Activated T-helper 2 cell treated with anti-CD3 and anti-CD28 coated beads, Interferon-gamma antibody, Interleukin-2, Interleukin-4, amounts not matched to agents 10 μg/mL and 5 μg/mL and 100 μg/mL, durations not matched to agents 14 hours and 24 hours and 36 hours (primary cell): ENCODE results near the gene CDH6. TPM values are rescaled to one million over a fixed set of nuclear protein-coding genes. Genes with fewer than 3 reads are reported as not detected.

ENCODE experiments used
- DNase-seq: peaks from one replicate; pipeline ENCODE4 v3.0.0; 2021; ENCODE audit warnings: low spot score
- H3K27ac Mint-ChIP-seq: one replicate; pipeline ENCODE4 v1.8.0; 2021; ENCODE audit warnings: mixed read lengths
- H3K27me3 Mint-ChIP-seq: one replicate; pipeline ENCODE4 v1.8.0; 2021; ENCODE audit warnings: low read depth, mixed read lengths
- H3K36me3 Mint-ChIP-seq: one replicate; pipeline ENCODE4 v1.8.0; 2021; ENCODE audit warnings: low read depth, mixed read lengths
- H3K4me1 Mint-ChIP-seq: one replicate; pipeline ENCODE4 v1.8.0; 2021; ENCODE audit warnings: low read depth, mixed read lengths
- H3K4me3 Mint-ChIP-seq: one replicate; pipeline ENCODE4 v1.8.0; 2021; ENCODE audit warnings: low read depth, mild to moderate bottlenecking, moderate library complexity, mixed read lengths
- H3K9me3 Mint-ChIP-seq: one replicate; pipeline ENCODE4 v1.8.0; 2021; ENCODE audit warnings: mixed read lengths
- intact Hi-C: fragments of 100-400 bp; cut with micrococcal nuclease; formaldehyde crosslinking; loops from one replicate; pipeline ENCODE4 v1.15.1; 2023
- total RNA-seq: library from RNA; stranded (reverse); gene quantifications from 2 replicates; pipeline ENCODE4 v1.2.3, GENCODE V29; 2022

Gene CDH6
- total RNA-seq, 1 donor from 2014 or later = not detected

DNA sequence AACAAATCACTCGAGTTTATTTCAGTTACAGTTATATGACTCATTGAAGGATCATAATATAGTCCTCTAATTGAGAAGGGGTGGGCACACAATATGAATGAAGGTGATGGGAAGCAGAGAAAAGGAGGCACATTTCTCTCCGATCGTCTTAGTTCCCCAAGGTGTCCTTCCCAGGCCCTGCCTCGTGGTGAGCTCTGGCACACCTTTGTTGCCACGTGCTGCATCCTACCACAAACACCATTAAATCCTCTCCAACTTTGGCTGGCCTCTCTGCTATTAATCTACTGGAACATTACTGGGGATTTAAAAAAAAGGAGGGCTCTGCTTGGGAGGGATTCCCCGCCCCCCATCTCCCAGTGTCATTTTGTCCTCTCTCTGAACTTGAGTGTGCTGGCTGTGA is 42.9 kb downstream of the CDH6 start:
- H3K27me3 Mint-ChIP-seq = no peaks in the 10 kb centered on the region
- H3K4me3 Mint-ChIP-seq = no peak overlapping the region
- no peaks in the 10 kb centered on the region for H3K36me3 Mint-ChIP-seq
- no peaks in the 10 kb centered on the region for H3K4me1 Mint-ChIP-seq
- intact Hi-C loops = no loop called here
- H3K27ac Mint-ChIP-seq = no peak overlapping the region
- no peak for DNase-seq
- H3K9me3 Mint-ChIP-seq = no peaks in the 10 kb centered on the region

DNA sequence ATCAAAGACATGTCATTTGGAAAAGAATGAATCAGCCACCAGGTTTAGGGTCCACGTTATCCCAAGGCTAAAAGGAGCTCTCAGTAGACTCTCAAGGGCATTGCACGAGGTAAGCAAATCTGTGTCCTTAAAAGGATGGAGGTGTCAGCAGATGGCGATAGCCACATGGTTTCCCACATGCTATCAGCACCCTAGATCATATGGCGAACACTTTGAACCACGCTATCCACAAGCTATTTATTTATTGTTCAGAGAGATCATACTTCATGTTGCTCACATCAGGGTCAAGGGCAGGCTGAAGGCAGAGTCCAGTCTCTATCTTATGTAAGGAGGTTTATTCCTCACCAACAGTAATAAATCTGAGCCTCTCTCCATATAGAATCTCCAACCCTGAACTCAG is 43.7 kb downstream of the CDH6 start:
- no peak overlapping the region for H3K27ac Mint-ChIP-seq
- no peaks in the 10 kb centered on the region for H3K9me3 Mint-ChIP-seq
- H3K4me3 Mint-ChIP-seq = no peak overlapping the region
- no peaks in the 10 kb centered on the region for H3K36me3 Mint-ChIP-seq
- intact Hi-C loops = no loop called here
- H3K27me3 Mint-ChIP-seq = no peaks in the 10 kb centered on the region
- no peak for DNase-seq
- H3K4me1 Mint-ChIP-seq = no peaks in the 10 kb centered on the region

DNA sequence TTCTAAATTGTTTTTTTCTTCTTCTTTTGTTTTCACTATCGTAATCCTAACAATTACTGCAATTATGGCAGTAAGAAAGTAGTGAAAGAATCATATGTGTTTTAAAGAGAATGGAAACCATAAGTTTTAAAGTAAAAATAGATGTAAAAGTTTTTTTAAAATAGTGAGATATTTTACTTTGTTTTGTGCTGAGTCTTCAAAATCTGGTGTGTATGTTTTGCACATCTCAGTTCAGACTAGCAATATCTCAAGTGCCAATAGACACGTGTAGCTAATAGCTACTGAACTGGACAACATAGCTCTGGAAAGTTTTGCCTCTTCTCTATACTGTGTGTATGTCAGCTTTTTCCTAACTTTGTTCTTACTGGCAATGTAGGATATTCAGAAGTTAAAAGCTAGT is 45.0 kb downstream of the CDH6 start:
- DNase-seq = no peak
- intact Hi-C loops = no loop called here
- no peak overlapping the region for H3K4me3 Mint-ChIP-seq
- no peaks in the 10 kb centered on the region for H3K9me3 Mint-ChIP-seq
- no peak overlapping the region for H3K27ac Mint-ChIP-seq
- H3K36me3 Mint-ChIP-seq = no peaks in the 10 kb centered on the region
- no peaks in the 10 kb centered on the region for H3K27me3 Mint-ChIP-seq
- H3K4me1 Mint-ChIP-seq = no peaks in the 10 kb centered on the region

DNA sequence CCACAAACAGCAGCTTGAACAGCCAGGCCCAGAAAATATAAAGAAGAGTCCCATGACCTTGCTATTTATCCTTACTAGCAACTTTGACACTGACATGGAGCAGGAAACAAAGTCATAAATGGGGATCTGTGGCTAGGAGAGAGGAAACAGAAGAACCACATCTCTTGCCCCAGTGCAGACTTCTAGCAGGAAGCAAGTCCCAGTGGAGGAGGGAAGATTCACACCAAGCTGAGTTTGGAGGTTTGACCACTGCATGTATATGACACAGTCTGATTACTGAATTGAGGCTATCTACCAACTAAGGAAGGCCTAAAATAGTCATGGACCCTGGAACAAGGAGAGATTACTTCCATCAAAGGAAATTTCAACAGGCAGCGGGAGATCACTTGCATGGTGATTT is 51.4 kb downstream of the CDH6 start:
- Mint-ChIP-seq H3K36me3 (no peaks in the 10 kb centered on the region), H3K9me3 (no peaks in the 10 kb centered on the region), H3K4me1 (no peaks in the 10 kb centered on the region), H3K4me3 (no peak overlapping the region), H3K27me3 (no peaks in the 10 kb centered on the region), H3K27ac (no peak overlapping the region)
- intact Hi-C loops = no loop called here
- DNase-seq = no peak

DNA sequence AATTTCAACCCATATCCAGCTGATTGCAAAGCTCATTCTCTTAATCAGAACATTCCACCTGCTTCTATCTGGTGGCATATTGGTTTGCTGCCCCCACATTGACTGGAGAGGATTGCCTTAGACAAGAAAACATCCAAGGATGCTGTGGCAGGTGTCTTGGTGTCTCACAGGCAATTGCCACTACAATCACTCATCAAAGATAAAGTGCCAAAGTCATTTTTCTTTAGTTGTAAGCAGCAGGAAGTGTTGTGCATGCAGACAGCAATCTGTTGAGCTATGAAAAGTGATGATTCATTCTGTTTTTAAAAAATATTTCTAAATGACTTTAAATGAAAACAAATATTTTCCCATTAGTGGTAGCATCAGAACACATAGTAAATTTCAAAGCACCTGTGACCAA is 53.9 kb downstream of the CDH6 start:
- H3K4me3 Mint-ChIP-seq = no peak overlapping the region
- no peaks in the 10 kb centered on the region for H3K9me3 Mint-ChIP-seq
- H3K27me3 Mint-ChIP-seq = no peaks in the 10 kb centered on the region
- intact Hi-C loops = no loop called here
- H3K36me3 Mint-ChIP-seq = no peaks in the 10 kb centered on the region
- H3K4me1 Mint-ChIP-seq = no peaks in the 10 kb centered on the region
- no peak overlapping the region for H3K27ac Mint-ChIP-seq
- DNase-seq = no peak

DNA sequence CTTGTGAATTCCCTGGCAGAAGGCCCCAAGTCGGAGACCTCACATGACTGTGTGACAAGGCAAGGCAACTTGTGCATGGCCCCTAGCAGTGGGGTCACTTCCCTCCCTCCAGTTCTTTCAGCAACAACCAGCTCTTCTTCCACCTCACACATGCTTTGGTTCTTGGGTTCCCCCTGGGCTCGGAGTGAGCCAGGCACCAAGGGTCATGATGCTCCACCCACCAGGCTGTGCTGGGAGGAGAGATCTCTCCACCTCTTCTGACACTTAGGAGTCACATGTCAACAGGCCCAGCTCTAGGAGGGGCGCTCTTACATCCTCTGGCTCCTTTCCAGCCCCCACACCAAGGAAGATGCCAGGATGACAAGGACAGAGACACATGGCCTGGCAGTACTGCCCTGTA is 56.7 kb downstream of the CDH6 start:
- Mint-ChIP-seq H3K27ac (no peak overlapping the region), H3K9me3 (no peaks in the 10 kb centered on the region), H3K27me3 (no peaks in the 10 kb centered on the region), H3K4me3 (no peak overlapping the region), H3K4me1 (no peaks in the 10 kb centered on the region), H3K36me3 (no peaks in the 10 kb centered on the region)
- no peak for DNase-seq
- intact Hi-C loops = no loop called here

DNA sequence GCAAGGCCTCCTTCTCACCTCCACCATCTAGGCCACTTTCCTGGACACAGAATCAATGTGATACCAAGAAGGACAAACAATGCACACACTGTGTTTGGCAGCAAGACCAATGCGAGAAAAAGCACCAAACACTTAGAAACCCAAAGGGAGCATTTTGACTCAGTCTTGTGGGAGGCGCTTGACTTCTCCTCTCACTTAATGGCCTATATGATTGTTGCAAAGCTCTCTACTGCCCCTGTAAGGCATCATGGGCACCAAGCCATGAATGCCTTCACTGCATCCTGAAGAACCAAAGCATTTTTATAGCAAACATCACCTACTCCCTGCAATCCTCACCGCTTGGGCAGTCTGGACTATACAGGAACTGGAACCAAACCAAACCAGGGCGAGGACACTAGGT is 57.5 kb downstream of the CDH6 start:
- Mint-ChIP-seq H3K27me3 (no peaks in the 10 kb centered on the region), H3K9me3 (no peaks in the 10 kb centered on the region), H3K4me3 (no peak overlapping the region), H3K27ac (no peak overlapping the region), H3K36me3 (no peaks in the 10 kb centered on the region), H3K4me1 (no peaks in the 10 kb centered on the region)
- DNase-seq = no peak
- intact Hi-C loops = no loop called here

DNA sequence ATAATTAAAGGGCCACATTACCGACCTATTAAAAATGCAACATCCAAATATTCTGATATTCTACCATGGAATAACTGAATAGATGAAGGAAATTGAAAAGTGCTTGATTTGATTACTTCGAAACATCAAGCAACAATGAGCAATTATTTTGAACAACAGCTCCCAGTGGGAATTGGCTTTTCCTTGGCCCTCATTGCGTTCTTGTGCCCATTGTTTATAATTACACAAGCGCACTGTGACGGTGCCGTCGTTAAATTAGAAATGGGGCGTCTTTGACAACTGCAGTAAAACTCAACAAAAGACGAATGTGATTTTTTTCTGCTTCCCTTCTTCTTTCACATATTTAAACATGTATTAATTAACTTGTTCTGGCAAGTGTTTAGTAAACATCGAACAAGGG is 61.6 kb downstream of the CDH6 start:
- intact Hi-C loops = no loop called here
- Mint-ChIP-seq H3K27me3 (no peaks in the 10 kb centered on the region), H3K36me3 (no peaks in the 10 kb centered on the region), H3K4me1 (no peaks in the 10 kb centered on the region), H3K27ac (no peak overlapping the region), H3K9me3 (no peaks in the 10 kb centered on the region), H3K4me3 (no peak overlapping the region)
- no peak for DNase-seq

DNA sequence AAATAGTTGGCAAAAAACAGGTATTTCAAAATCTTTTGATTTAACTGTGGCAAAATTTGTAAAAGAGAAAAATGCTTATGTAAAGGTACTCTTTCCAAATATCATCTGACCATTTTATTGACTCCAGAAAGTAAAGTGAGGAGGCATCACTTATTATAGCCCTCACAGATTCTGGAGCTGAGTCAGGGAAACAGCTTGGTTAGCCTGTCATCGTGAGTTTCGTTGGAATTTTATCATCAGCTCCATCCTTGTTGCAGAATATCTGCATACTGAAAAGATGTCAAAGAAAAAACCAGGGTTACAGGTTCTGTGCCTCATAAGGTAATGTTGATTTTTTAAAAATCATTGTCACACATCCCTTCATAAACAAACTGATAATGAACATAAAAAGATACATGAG is 74.8 kb downstream of the CDH6 start:
- Mint-ChIP-seq H3K27ac (no peak overlapping the region), H3K4me3 (no peak overlapping the region)
- intact Hi-C loops = no loop called here

DNA sequence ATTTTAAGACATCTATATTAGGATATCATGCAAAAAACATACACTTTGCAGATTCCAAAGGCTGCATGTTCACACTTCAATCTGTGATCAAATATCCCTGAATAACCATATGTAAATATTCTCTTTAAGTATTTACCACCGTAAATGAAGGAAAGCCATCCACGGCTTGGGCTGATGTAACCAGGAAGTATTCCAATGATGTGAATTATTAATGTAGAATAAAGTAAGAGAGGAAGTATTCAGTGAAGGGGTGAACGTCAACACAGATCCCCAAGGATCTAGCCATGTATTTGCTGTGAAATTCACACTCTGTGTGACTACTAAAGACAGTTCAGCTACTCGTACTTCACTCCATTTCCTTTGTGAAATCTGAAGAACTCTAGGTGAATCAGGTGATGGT is 75.2 kb downstream of the CDH6 start:
- no peak overlapping the region for H3K27ac Mint-ChIP-seq
- no peak for DNase-seq
- no peaks in the 10 kb centered on the region for H3K4me1 Mint-ChIP-seq
- no peaks in the 10 kb centered on the region for H3K36me3 Mint-ChIP-seq
- H3K4me3 Mint-ChIP-seq = no peak overlapping the region
- H3K9me3 Mint-ChIP-seq = no peaks in the 10 kb centered on the region
- intact Hi-C loops = no loop called here
- H3K27me3 Mint-ChIP-seq = no peaks in the 10 kb centered on the region

More for the DNA sequence above, 74.8 kb downstream of the CDH6 start:
- H3K36me3 Mint-ChIP-seq = no peaks in the 10 kb centered on the region
- H3K4me1 Mint-ChIP-seq = no peaks in the 10 kb centered on the region
- no peaks in the 10 kb centered on the region for H3K27me3 Mint-ChIP-seq
- no peak for DNase-seq
- no peaks in the 10 kb centered on the region for H3K9me3 Mint-ChIP-seq

DNA sequence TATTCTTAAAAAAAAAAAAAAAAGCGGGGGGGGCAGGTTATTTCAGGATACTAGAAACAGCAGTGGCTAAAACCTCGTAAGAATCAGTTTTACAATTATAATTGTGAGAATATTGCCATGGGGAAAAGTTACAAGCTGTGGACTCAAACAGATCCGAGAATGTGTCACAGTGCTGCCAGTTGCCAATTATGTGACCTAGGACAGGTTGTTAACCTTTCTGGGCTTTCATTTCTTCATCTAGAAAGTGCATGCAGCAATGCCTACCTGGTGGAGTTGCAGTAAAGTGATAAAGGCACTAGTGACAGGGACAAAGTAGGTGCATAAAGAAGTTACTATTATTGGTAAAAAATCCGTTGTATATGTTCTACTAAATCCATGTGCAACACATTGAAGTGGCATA is 75.8 kb downstream of the CDH6 start:
- Mint-ChIP-seq H3K27me3 (no peaks in the 10 kb centered on the region), H3K27ac (no peak overlapping the region), H3K4me1 (peaks cover 3% of the 10 kb centered on the region), H3K4me3 (no peak overlapping the region), H3K36me3 (no peaks in the 10 kb centered on the region), H3K9me3 (no peaks in the 10 kb centered on the region)
- DNase-seq = no peak
- intact Hi-C loops = no loop called here

DNA sequence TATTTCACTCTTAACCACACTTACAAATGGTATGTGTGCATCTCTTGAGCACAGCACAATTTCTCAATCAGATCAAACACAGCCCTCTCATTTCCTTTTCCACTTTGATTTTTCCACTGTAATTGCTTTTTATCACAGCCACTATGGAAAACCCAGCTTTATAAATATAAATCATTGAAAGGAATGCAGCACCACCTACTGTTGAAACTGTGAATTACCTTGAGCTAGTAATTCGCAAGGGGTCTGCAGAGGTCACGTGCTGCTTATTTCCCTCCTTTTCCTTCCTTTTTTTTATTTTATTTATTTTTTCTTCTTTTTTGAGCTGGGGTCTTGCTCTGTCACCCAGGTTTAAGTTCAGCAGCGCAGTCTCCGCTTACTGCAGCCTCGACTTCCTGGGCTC is 76.9 kb downstream of the CDH6 start:
- intact Hi-C loops = no loop called here

DNA sequence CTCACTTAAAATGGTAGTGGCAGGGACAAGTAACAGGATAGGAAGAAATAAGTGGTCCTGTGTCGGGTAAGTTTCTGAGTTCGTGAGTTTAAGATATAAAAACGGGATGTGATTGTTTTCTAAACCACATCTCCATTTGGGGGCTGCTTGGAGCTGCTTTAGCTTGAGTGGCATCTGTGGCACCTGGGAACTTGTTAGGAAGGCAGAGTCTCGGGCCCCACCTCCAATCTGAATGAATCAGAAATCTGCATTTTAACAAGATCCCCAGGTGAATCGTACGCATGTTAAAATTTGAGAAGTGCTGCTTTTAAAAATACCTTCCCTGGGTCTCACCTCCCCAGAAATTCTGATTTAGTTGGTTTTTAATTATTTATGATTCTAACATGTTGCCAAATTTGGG is 78.1 kb downstream of the CDH6 start:
- peaks cover 3% of the 10 kb centered on the region for H3K4me1 Mint-ChIP-seq
- no peak overlapping the region for H3K27ac Mint-ChIP-seq
- H3K36me3 Mint-ChIP-seq = no peaks in the 10 kb centered on the region
- H3K27me3 Mint-ChIP-seq = no peaks in the 10 kb centered on the region
- H3K9me3 Mint-ChIP-seq = no peaks in the 10 kb centered on the region
- no peak overlapping the region for H3K4me3 Mint-ChIP-seq
- intact Hi-C loops = no loop called here
- no peak for DNase-seq

More for the DNA sequence above, 76.9 kb downstream of the CDH6 start:
- no peak overlapping the region for H3K27ac Mint-ChIP-seq
- no peak for DNase-seq
- no peaks in the 10 kb centered on the region for H3K27me3 Mint-ChIP-seq
- H3K36me3 Mint-ChIP-seq = no peaks in the 10 kb centered on the region
- H3K4me3 Mint-ChIP-seq = no peak overlapping the region
- peaks cover 3% of the 10 kb centered on the region for H3K4me1 Mint-ChIP-seq
- H3K9me3 Mint-ChIP-seq = no peaks in the 10 kb centered on the region

DNA sequence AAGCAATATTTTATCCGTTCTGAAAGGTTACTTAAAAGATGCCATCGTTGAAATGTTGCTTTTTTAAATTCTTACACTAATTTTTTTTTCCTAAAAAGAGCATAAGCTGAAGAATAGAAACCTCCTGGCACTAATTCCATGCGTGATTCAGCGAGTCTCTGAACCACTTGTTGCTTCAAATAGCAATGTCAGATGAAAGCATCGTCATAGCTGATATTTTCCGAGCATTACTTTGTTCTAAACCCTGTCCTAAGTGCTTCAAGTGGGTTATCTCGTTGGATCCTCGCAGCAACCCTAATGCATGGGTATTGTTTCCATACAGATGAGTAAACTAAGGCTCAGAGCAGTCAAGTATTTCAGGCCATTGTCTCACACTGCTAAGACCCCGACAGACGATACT is 79.7 kb downstream of the CDH6 start:
- no peaks in the 10 kb centered on the region for H3K27me3 Mint-ChIP-seq
- H3K4me1 Mint-ChIP-seq = peaks cover 3% of the 10 kb centered on the region
- no peak for DNase-seq
- H3K36me3 Mint-ChIP-seq = no peaks in the 10 kb centered on the region
- no peak overlapping the region for H3K4me3 Mint-ChIP-seq
- no peak overlapping the region for H3K27ac Mint-ChIP-seq
- H3K9me3 Mint-ChIP-seq = no peaks in the 10 kb centered on the region
- intact Hi-C loops = no loop called here
